AG04450 (cell line): ENCODE results near the gene AURKAIP1. TPM values are rescaled to one million over a fixed set of nuclear protein-coding genes. Genes with fewer than 3 reads are reported as not detected.
A peak's percentile ranks its signal among the peaks of the same experiment; 100 is the strongest.

ENCODE experiments used
- CTCF ChIA-PET: fragments of 300-600, 350-600 bp; formaldehyde crosslinking; extraction: SDS; loops from one replicate; lab custom pipeline; 2022; ENCODE audit warnings: antibody characterized with exemption, inconsistent platforms; lab: Charles Lee
- POLR2A ChIA-PET: fragments of 350-600 bp; formaldehyde crosslinking; extraction: SDS; loops from one replicate; lab custom pipeline; 2021; ENCODE audit warnings: antibody characterized with exemption, inconsistent platforms; lab: Yijun Ruan, JAX
- DNase-seq: peaks from one replicate; pipeline ENCODE4 v3.0.0-alpha.2; 2011; ENCODE audit warnings: low read depth, low spot score
- H3K27ac ChIP-seq: one replicate; pipeline ENCODE4 v1.5.1; 2012; ENCODE audit warnings: low read depth, low read length, control low read depth
- H3K27me3 ChIP-seq: one replicate; pipeline ENCODE4 v1.6.0; 2012; ENCODE audit warnings: low read length; ENCODE audit not compliant: control insufficient read depth, insufficient read depth
- H3K4me3 ChIP-seq: 2 replicates; pipeline ENCODE4 v1.5.1; 2011; ENCODE audit warnings: mild to moderate bottlenecking, low read depth, low read length, control low read depth
- H3K9me3 ChIP-seq: 2 replicates; pipeline ENCODE4 v1.5.1; 2012; ENCODE audit warnings: low read length; ENCODE audit not compliant: control insufficient read depth, insufficient read depth
- polyA plus RNA-seq: library from polyadenylated mRNA; depleted of rRNA; stranded (reverse); fragments of >200 nt; gene quantifications from 2 replicates; pipeline ENCODE4 v1.2.3, GENCODE V29; 2011
- TF ChIP-seq, protein P1 (sequence below): IDR thresholded peaks from 2 replicates; pipeline ENCODE4 v1.5.1; 2011; ENCODE audit warnings: low read depth, low read length, control low read depth, inconsistent platforms

Gene AURKAIP1
- polyA plus RNA-seq, 1 experiment: 54.3 TPM

DNA sequence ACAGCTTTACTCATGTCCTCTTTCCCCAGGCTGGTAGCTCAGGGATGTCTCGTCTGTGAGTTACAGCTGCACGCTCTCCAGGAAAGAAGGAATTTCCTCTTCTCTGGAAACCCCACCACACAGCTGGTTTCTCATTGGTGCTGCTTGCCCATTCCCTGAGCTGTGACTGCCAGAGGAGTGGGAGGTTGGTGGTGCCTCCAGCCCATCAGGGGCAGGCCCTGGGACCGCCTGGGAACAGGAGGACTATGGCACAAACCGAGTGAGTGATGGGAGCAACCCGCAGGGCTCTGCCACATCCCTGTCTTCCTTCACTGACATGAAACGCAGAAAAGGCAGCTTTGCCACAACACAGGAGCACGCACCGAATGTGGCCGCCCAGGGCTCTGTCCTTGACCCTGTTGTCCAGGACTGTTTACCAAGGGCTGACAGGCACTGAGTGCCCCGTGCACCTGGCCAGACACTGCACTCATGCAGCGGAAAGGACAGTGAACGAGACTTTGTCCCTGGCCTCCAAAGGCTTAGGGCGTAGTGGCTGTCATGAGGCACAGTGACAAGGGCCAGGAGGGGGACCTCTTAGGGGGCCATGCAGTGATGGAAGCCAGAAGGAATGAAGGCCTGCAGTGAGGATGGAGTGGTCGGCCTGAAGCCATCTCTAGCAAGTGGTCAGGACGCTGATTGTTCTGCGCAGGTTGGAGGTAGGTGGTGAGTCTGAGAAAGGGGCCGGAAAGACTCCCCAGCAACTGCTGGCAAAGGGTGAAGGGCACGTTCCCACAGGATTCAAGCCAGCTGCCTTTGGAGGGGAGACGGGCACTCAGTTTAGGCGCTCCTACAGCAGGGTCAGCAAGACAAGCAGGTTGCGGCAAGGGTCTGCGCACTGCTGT is 25.8 kb upstream of the AURKAIP1 start:
- H3K27me3 ChIP-seq: no peaks in the 10 kb centered on the region
- CTCF ChIA-PET: interaction anchor here (0.7 to 1.2 kb wide), 2 partner anchors 28 to 41 kb away, joined by 5 to 7 read pairs; no protein-coding TSS in a partner anchor
- peak overlapping the region; percentile 98 for H3K4me3 ChIP-seq
- DNase-seq: no peak
- POLR2A ChIA-PET: interaction anchor here (0.6 to 2.1 kb wide), 6 partner anchors 23 to 111 kb away, joined by 3 to 7 read pairs (median 4); partner anchors contain the start of genes ATAD3A and AURKAIP1
- no peaks in the 10 kb centered on the region; the same call in 1 of the 2 replicates for H3K9me3 ChIP-seq
- H3K27ac ChIP-seq: peak overlapping the region; percentile 65
- TF ChIP-seq, protein P1, sequence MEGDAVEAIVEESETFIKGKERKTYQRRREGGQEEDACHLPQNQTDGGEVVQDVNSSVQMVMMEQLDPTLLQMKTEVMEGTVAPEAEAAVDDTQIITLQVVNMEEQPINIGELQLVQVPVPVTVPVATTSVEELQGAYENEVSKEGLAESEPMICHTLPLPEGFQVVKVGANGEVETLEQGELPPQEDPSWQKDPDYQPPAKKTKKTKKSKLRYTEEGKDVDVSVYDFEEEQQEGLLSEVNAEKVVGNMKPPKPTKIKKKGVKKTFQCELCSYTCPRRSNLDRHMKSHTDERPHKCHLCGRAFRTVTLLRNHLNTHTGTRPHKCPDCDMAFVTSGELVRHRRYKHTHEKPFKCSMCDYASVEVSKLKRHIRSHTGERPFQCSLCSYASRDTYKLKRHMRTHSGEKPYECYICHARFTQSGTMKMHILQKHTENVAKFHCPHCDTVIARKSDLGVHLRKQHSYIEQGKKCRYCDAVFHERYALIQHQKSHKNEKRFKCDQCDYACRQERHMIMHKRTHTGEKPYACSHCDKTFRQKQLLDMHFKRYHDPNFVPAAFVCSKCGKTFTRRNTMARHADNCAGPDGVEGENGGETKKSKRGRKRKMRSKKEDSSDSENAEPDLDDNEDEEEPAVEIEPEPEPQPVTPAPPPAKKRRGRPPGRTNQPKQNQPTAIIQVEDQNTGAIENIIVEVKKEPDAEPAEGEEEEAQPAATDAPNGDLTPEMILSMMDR: no peak

GRCh38 chr1:1399872-1400575 is 25.0 kb upstream of the AURKAIP1 start:
- Histone ChIP-seq H3K27ac (peak overlapping the region; percentile 65), H3K27me3 (no peaks in the 10 kb centered on the region), H3K9me3 (no peaks in the 10 kb centered on the region; the same call in 1 of the 2 replicates), H3K4me3 (peak overlapping the region; percentile 98)
- TF ChIP-seq, protein P1: no peak
- POLR2A ChIA-PET: interaction anchor here (0.5 to 2.1 kb wide), 6 partner anchors 15 to 111 kb away, joined by 3 to 7 read pairs (median 4); partner anchors contain the start of genes ATAD3A and AURKAIP1
- DNase-seq: no peak
- CTCF ChIA-PET: interaction anchor here (0.7 to 1.2 kb wide), 3 partner anchors 27 to 41 kb away, joined by 3 to 7 read pairs (median 5); no protein-coding TSS in a partner anchor

GRCh38 chr1:1399187-1399871 is 24.3 kb upstream of the AURKAIP1 start, which contains the start of gene CCNL2:
Gene CCNL2, minus strand, starts transcription at chr1:1399335. Its CDS starts 29 bp downstream, at chr1:1399306.
- Histone ChIP-seq H3K4me3 (peak within 1 kb of the TSS; percentile 98), H3K27me3 (no peaks in the 10 kb centered on the region), H3K9me3 (no peaks in the 10 kb centered on the region; the same call in 1 of the 2 replicates), H3K27ac (peak within 1 kb of the TSS; percentile 65)
- ChIA-PET CTCF (interaction anchor here (0.5 to 1.2 kb wide), 4 partner anchors 12 to 484 kb away, joined by 3 to 6 read pairs (median 4); no protein-coding TSS in a partner anchor), POLR2A (interaction anchor here (0.5 to 2.1 kb wide), 10 partner anchors 8 to 112 kb away, joined by 3 to 15 read pairs (median 3); partner anchors contain the start of genes ATAD3A, AURKAIP1 and MRPL20)
- TF ChIP-seq, protein P1: peak; percentile 64
- peak; percentile 97 for DNase-seq

- TF ChIP-seq, protein P1: no peak
- CTCF ChIA-PET: interaction anchor here (0.5 to 1.2 kb wide), 4 partner anchors 11 to 485 kb away, joined by 3 to 6 read pairs (median 4); no protein-coding TSS in a partner anchor
- no peak overlapping the region for H3K27ac ChIP-seq
- POLR2A ChIA-PET: interaction anchor here (0.6 to 2.1 kb wide), 9 partner anchors 9 to 113 kb away, joined by 3 to 15 read pairs (median 3); partner anchors contain the start of genes ATAD3A, AURKAIP1 and MRPL20
- H3K4me3 ChIP-seq: peak overlapping the region; percentile 96
- no peaks in the 10 kb centered on the region for H3K27me3 ChIP-seq
- DNase-seq: no peak
- no peaks in the 10 kb centered on the region; the same call in 1 of the 2 replicates for H3K9me3 ChIP-seq
Observed at GRCh38 chr1:1398677-1399186, 23.7 kb upstream of the AURKAIP1 start.
